OCI-LY7 (cell line): ENCODE data around the gene CHRNG. TPM values are rescaled to one million over a fixed set of nuclear protein-coding genes. Genes with fewer than 3 reads are reported as not detected.

Experiments used
- BruUV-seq: library from RNA; stranded (reverse); fragments of 400-500 nt; replicated peaks from 2 replicates; lab custom pipeline; 2021; lab: Mats Ljungman, UMichigan
- CTCF ChIA-PET: fragments of 300-600 bp; sonication (Branson Sonifier 250); formaldehyde crosslinking; loops from one replicate; lab custom pipeline; 2022; ENCODE audit warnings: antibody characterized with exemption; ENCODE audit not compliant: unreplicated experiment; lab: Charles Lee
- POLR2A ChIA-PET: fragments of 300-600 bp; sonication (Branson Sonifier 250); formaldehyde crosslinking; loops from one replicate; lab custom pipeline; 2022; ENCODE audit warnings: antibody characterized with exemption; lab: Charles Lee
- DNase-seq: peaks from one replicate; pipeline ENCODE4 v3.0.0-alpha.2; 2015; ENCODE audit warnings: low spot score
- H2AFZ ChIP-seq: fragments of 200-600 bp; sonication (generic), shearing (Covaris generic); 2 replicates; pipeline ENCODE4 v1.6.1; 2014; ENCODE audit warnings: mild to moderate bottlenecking, antibody characterized with exemption, low read length, moderate library complexity
- H3K27ac ChIP-seq: fragments of 200-600 bp; sonication (generic); 2 replicates; pipeline ENCODE4 v1.5.1; 2014; ENCODE audit warnings: mixed run types, low read depth, mild to moderate bottlenecking, moderate library complexity, low read length, inconsistent platforms; ENCODE audit not compliant: poor library complexity, severe bottlenecking
- H3K36me3 ChIP-seq: fragments of 200-600 bp; sonication (generic); 2 replicates; pipeline ENCODE4 v1.6.1; 2014; ENCODE audit warnings: mild to moderate bottlenecking, antibody characterized with exemption, low read length, moderate library complexity, mixed read lengths; ENCODE audit not compliant: insufficient read depth
- H3K4me1 ChIP-seq: fragments of 200-600 bp; sonication (generic); 2 replicates; pipeline ENCODE4 v1.5.1; 2014; ENCODE audit warnings: mild to moderate bottlenecking, low read length; ENCODE audit not compliant: insufficient read depth, poor library complexity, severe bottlenecking
- H3K4me2 ChIP-seq: fragments of 200-600 bp; sonication (generic); 2 replicates; pipeline ENCODE4 v1.6.1; 2014; ENCODE audit warnings: mild to moderate bottlenecking, low read length
- H3K4me3 ChIP-seq: fragments of 200-600 bp; sonication (generic); 2 replicates; pipeline ENCODE4 v1.5.1; 2014; ENCODE audit warnings: mild to moderate bottlenecking, low read depth, low read length; ENCODE audit not compliant: poor library complexity, severe bottlenecking
- H3K79me2 ChIP-seq: fragments of 200-600 bp; sonication (generic); 2 replicates; pipeline ENCODE4 v1.6.1; 2016; ENCODE audit warnings: low read depth, mild to moderate bottlenecking, low read length, moderate library complexity, mixed read lengths; ENCODE audit not compliant: insufficient read depth
- H3K9me2 ChIP-seq: fragments of 200-600 bp; sonication (generic); 2 replicates; pipeline ENCODE4 v1.6.1; 2016; ENCODE audit warnings: mild to moderate bottlenecking, low read length, mixed read lengths; ENCODE audit not compliant: insufficient read depth
- H3K9me3 ChIP-seq: fragments of 200-600 bp; sonication (generic); 2 replicates; pipeline ENCODE4 v1.6.1; 2014; ENCODE audit warnings: mild to moderate bottlenecking, mixed run types, low read length, mixed read lengths
- H4K20me1 ChIP-seq: fragments of 200-600 bp; sonication (generic); 2 replicates; pipeline ENCODE4 v1.6.1; 2014; ENCODE audit warnings: mild to moderate bottlenecking, antibody characterized with exemption, low read length, moderate library complexity, mixed read lengths; ENCODE audit not compliant: insufficient read depth
- CTCF ChIP-seq: fragments of 200-600 bp; sonication (generic); conservative IDR thresholded peaks from 2 replicates; pipeline ENCODE4 v1.5.1; 2014; ENCODE audit warnings: mild to moderate bottlenecking, antibody characterized with exemption, low read length, moderate library complexity, mixed read lengths
- EZH2phosphoT487 ChIP-seq: fragments of 200-600 bp; sonication (generic); IDR thresholded peaks from 2 replicates; pipeline ENCODE4 v1.6.1; 2018; ENCODE audit warnings: low read depth, borderline replicate concordance, mild to moderate bottlenecking, mixed run types, antibody characterized with exemption, low read length, moderate library complexity, mixed read lengths
- intact Hi-C: fragments of 100-400 bp; cut with micrococcal nuclease; formaldehyde crosslinking; loops from one replicate; pipeline ENCODE4 v1.10.0; 2022; ENCODE audit not compliant: unreplicated experiment
- total RNA-seq, 2 experiments: library from RNA; depleted of rRNA in 1 of 2; stranded (reverse); fragments of >200 nt in 1 of 2; shearing (Covaris generic) in 1 of 2; gene quantifications; 2 replicates each; pipeline ENCODE4 v1.2.3, GENCODE V29; 2014 to 2022

Gene CHRNG
- total RNA-seq, 2 experiments from 2014 or later, result not detected

GRCh38 chr2:232543491-232543890 is 4.0 kb downstream of the CHRNG start:
- intact Hi-C loops, result no loop called here
- no TSS peak for BruUV-seq

GRCh38 chr2:232543928-232544631 is 4.6 kb downstream of the CHRNG start:
- H3K4me1 ChIP-seq, result peaks cover 7% of the 10 kb centered on the region
- no peak overlapping the region for H3K27ac ChIP-seq
- no TSS peak for BruUV-seq
- POLR2A ChIA-PET, result no interaction called here
- H4K20me1 ChIP-seq, result no peaks in the 10 kb centered on the region
- H2AFZ ChIP-seq, result no peak overlapping the region
- intact Hi-C loops, result no loop called here
- H3K36me3 ChIP-seq, result peaks cover 53% of the 10 kb centered on the region
- no peak overlapping the region for H3K4me3 ChIP-seq
- no peaks in the 10 kb centered on the region for H3K9me2 ChIP-seq
- TF ChIP-seq EZH2phosphoT487 (no peak), CTCF (no peak)
- H3K4me2 ChIP-seq, result no peak overlapping the region
- H3K79me2 ChIP-seq, result peaks cover 22% of the 10 kb centered on the region
- CTCF ChIA-PET, result no interaction called here
- peaks cover 5% of the 10 kb centered on the region; the same call in 1 of the 2 replicates for H3K9me3 ChIP-seq
- no peak for DNase-seq

More at GRCh38 chr2:232543491-232543890, 4.0 kb downstream of the CHRNG start:
- Histone ChIP-seq H3K9me2 (no peaks in the 10 kb centered on the region), H3K4me2 (no peak overlapping the region), H3K27ac (no peak overlapping the region), H3K4me3 (no peak overlapping the region), H3K9me3 (peaks cover 1% of the 10 kb centered on the region; the same call in 1 of the 2 replicates), H3K36me3 (peaks cover 48% of the 10 kb centered on the region), H3K4me1 (peaks cover 2% of the 10 kb centered on the region), H4K20me1 (no peaks in the 10 kb centered on the region), H2AFZ (no peak overlapping the region), H3K79me2 (peaks cover 16% of the 10 kb centered on the region)
- CTCF ChIA-PET, result no interaction called here
- no peak for DNase-seq
- TF ChIP-seq CTCF, result no peak
- no peak for TF ChIP-seq EZH2phosphoT487
- POLR2A ChIA-PET, result no interaction called here

DNA sequence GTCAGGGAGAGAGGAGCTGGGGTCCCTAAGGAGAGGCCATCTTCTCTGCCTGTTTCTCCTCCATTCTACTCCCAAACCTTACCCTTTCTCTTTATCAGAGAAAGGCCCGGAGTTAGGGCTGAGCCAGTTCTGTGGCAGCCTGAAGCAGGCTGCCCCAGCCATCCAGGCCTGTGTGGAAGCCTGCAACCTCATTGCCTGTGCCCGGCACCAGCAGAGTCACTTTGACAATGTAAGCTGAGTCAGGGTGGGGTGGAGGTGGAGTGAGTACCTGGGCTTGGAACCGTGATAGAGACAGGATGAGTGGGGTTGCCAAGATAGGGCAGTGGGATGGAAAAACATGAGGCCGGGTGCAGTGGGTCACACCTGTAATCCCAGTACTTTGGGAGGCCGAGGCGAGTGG is 5.2 kb downstream of the CHRNG start:
- no peaks in the 10 kb centered on the region for H3K9me2 ChIP-seq
- no peaks in the 10 kb centered on the region for H4K20me1 ChIP-seq
- POLR2A ChIA-PET, result no interaction called here
- CTCF ChIA-PET, result no interaction called here
- peaks cover 5% of the 10 kb centered on the region; the same call in 1 of the 2 replicates for H3K9me3 ChIP-seq
- peaks cover 53% of the 10 kb centered on the region for H3K36me3 ChIP-seq
- H3K4me3 ChIP-seq, result no peak overlapping the region
- BruUV-seq, result no TSS peak
- no peak for DNase-seq
- no peak overlapping the region for H3K27ac ChIP-seq
- H3K79me2 ChIP-seq, result peaks cover 28% of the 10 kb centered on the region
- peaks cover 10% of the 10 kb centered on the region for H3K4me1 ChIP-seq
- intact Hi-C loops, result no loop called here
- no peak for TF ChIP-seq EZH2phosphoT487
- no peak for TF ChIP-seq CTCF
- H3K4me2 ChIP-seq, result no peak overlapping the region
- H2AFZ ChIP-seq, result no peak overlapping the region
